Hepatocyte (in vitro differentiated cells): ENCODE results near the gene HEMK1. TPM values are rescaled to one million over a fixed set of nuclear protein-coding genes. Genes with fewer than 3 reads are reported as not detected.

Experiments used
- DNase-seq: peaks from one replicate; pipeline ENCODE4 v3.0.0-alpha.2; 2016; ENCODE audit warnings: low spot score
- H2AFZ ChIP-seq: fragments of 200-600 bp; sonication (generic); 2 replicates; pipeline ENCODE4 v1.6.0; 2016; ENCODE audit warnings: antibody characterized with exemption, mild to moderate bottlenecking
- H3K27ac ChIP-seq: fragments of 200-600 bp; sonication (generic); 2 replicates; pipeline ENCODE4 v1.5.1; 2016; ENCODE audit warnings: mild to moderate bottlenecking
- H3K27me3 ChIP-seq: fragments of 200-600 bp; sonication (generic); 2 replicates; pipeline ENCODE4 v1.6.1; 2016
- H3K36me3 ChIP-seq: fragments of 200-600 bp; sonication (generic); replicated peaks from 2 replicates; pipeline ENCODE4 v1.5.1; 2016; ENCODE audit warnings: low read depth; ENCODE audit not compliant: insufficient read depth
- H3K4me1 ChIP-seq: fragments of 200-600 bp; sonication (generic); 2 replicates; pipeline ENCODE4 v1.5.1; 2016; ENCODE audit warnings: mild to moderate bottlenecking, moderate library complexity; ENCODE audit not compliant: insufficient read depth
- H3K4me2 ChIP-seq: fragments of 200-600 bp; sonication (generic); 2 replicates; pipeline ENCODE4 v1.6.0; 2016
- H3K4me3 ChIP-seq: fragments of 200-600 bp; sonication (generic); 2 replicates; pipeline ENCODE4 v1.5.1; 2016; ENCODE audit warnings: mild to moderate bottlenecking
- H3K79me2 ChIP-seq: fragments of 200-600 bp; sonication (generic); 2 replicates; pipeline ENCODE4 v1.6.0; 2017; ENCODE audit warnings: mild to moderate bottlenecking
- H3K9me2 ChIP-seq: fragments of 200-600 bp; sonication (generic); replicated peaks from 2 replicates; pipeline ENCODE4 v1.6.0; 2017; ENCODE audit warnings: mild to moderate bottlenecking; ENCODE audit not compliant: insufficient read depth
- H3K9me3 ChIP-seq: fragments of 200-600 bp; sonication (generic); 2 replicates; pipeline ENCODE4 v1.5.1; 2016; ENCODE audit warnings: low read depth, mild to moderate bottlenecking
- H4K20me1 ChIP-seq: fragments of 200-600 bp; sonication (generic); 2 replicates; pipeline ENCODE4 v1.6.0; 2016; ENCODE audit warnings: mild to moderate bottlenecking; ENCODE audit not compliant: insufficient read depth, poor library complexity, severe bottlenecking
- EZH2 ChIP-seq: fragments of 200-600 bp; sonication (generic); IDR thresholded peaks from 2 replicates; pipeline ENCODE4 v1.6.1; 2016; ENCODE audit warnings: antibody characterized with exemption, mild to moderate bottlenecking, borderline replicate concordance
- EZH2phosphoT487 ChIP-seq: fragments of 200-600 bp; sonication (generic); IDR thresholded peaks from one replicate; pipeline ENCODE4 v1.6.1; 2018; ENCODE audit warnings: antibody characterized with exemption, mild to moderate bottlenecking, low read depth, moderate library complexity; ENCODE audit not compliant: unreplicated experiment, severe bottlenecking
- WGBS: methylation state at CpG from one replicate; pipeline ENCODE4 v1.1.6; 2016; ENCODE audit warnings: low lambda C conversion rate; ENCODE audit errors: missing lambda C conversion rate; 5-methylcytosine and 5-hydroxymethylcytosine counted together
- polyA plus RNA-seq: library from polyadenylated mRNA; unstranded; fragments of >200 nt; fragmentation: Nextera tagmentation; extraction: Ambion mirVana; gene quantifications from 2 replicates; pipeline ENCODE4 v1.2.1, GENCODE V29; 2016
- total RNA-seq: library from RNA; depleted of rRNA; stranded (reverse); fragments of >200 nt; gene quantifications from 2 replicates; pipeline ENCODE4 v1.2.3, GENCODE V29; 2014
- TF ChIP-seq, protein P1 (sequence below): fragments of 200-600 bp; sonication (generic); IDR thresholded peaks from 2 replicates; pipeline ENCODE4 v1.5.1; 2016; ENCODE audit warnings: antibody characterized with exemption, mild to moderate bottlenecking; ENCODE audit not compliant: poor library complexity

HEMK1 gene
- total and polyA plus RNA-seq, 2 experiments from 2014 or later = 18.6 to 27.2 TPM

DNA sequence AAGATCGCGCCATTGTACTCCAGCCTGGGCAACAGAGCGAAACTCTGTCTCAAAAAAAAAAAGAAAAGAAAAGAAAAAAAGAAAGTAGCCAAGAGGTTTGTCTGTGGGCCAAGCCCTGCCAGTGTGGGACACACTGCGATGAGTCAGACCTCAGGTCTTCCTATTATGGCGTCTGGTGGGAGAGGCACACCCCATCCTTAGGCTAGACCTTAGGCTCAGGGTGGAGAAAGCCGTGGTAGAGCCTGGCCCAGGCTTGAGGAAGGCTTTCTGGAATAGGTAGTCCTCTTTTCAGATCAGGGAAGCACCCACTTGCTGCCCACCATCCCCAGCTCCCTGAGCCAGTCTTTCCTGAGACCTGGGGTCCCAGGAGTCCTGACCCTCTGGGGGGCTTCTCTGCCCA, 6.0 kb downstream of the HEMK1 start:
- Histone ChIP-seq H3K27ac (no peak overlapping the region), H3K27me3 (no peaks in the 10 kb centered on the region), H3K4me3 (no peak overlapping the region), H3K4me1 (peaks cover under 1% of the 10 kb centered on the region), H3K79me2 (peaks cover 2% of the 10 kb centered on the region), H3K9me2 (no peaks in the 10 kb centered on the region), H3K4me2 (no peak overlapping the region), H3K36me3 (no peaks in the 10 kb centered on the region), H3K9me3 (no peaks in the 10 kb centered on the region), H2AFZ (no peak overlapping the region), H4K20me1 (no peaks in the 10 kb centered on the region)
- no peak for DNase-seq
- TF ChIP-seq, protein P1, sequence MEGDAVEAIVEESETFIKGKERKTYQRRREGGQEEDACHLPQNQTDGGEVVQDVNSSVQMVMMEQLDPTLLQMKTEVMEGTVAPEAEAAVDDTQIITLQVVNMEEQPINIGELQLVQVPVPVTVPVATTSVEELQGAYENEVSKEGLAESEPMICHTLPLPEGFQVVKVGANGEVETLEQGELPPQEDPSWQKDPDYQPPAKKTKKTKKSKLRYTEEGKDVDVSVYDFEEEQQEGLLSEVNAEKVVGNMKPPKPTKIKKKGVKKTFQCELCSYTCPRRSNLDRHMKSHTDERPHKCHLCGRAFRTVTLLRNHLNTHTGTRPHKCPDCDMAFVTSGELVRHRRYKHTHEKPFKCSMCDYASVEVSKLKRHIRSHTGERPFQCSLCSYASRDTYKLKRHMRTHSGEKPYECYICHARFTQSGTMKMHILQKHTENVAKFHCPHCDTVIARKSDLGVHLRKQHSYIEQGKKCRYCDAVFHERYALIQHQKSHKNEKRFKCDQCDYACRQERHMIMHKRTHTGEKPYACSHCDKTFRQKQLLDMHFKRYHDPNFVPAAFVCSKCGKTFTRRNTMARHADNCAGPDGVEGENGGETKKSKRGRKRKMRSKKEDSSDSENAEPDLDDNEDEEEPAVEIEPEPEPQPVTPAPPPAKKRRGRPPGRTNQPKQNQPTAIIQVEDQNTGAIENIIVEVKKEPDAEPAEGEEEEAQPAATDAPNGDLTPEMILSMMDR = no peak
- TF ChIP-seq EZH2phosphoT487 (no peak), EZH2 (no peak)
- WGBS = 95% methylated on average over 6 of the region's 6 CpGs

DNA sequence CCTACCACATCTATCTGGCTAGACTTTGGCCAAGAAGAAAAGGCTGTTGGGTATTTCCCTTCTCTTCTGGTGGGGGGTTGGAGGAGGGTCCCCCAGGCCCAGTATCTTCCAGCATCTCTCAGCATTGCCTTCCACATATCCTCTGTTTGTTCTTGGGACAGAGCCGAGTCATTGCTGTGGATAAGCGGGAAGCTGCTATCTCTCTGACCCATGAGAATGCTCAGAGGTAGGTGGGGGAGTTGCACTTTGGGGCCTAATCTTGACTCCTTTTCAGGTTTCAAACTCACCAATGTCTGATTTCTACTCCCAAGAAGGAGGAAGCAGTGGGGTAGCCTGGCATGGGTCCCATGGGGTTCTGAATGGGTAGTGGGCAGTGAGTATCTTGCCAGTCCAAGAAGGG, 8.0 kb downstream of the HEMK1 start:
- Histone ChIP-seq H3K36me3 (no peaks in the 10 kb centered on the region), H3K4me2 (no peak overlapping the region), H3K79me2 (no peaks in the 10 kb centered on the region), H2AFZ (no peak overlapping the region), H3K9me3 (no peaks in the 10 kb centered on the region), H3K4me1 (no peaks in the 10 kb centered on the region), H3K27me3 (no peaks in the 10 kb centered on the region), H4K20me1 (no peaks in the 10 kb centered on the region), H3K4me3 (no peak overlapping the region), H3K27ac (no peak overlapping the region), H3K9me2 (no peaks in the 10 kb centered on the region)
- no peak for DNase-seq
- no peak for TF ChIP-seq EZH2
- TF ChIP-seq, protein P1 = no peak
- no peak for TF ChIP-seq EZH2phosphoT487
- 95% methylated on average over 2 of the region's 2 CpGs for WGBS

DNA sequence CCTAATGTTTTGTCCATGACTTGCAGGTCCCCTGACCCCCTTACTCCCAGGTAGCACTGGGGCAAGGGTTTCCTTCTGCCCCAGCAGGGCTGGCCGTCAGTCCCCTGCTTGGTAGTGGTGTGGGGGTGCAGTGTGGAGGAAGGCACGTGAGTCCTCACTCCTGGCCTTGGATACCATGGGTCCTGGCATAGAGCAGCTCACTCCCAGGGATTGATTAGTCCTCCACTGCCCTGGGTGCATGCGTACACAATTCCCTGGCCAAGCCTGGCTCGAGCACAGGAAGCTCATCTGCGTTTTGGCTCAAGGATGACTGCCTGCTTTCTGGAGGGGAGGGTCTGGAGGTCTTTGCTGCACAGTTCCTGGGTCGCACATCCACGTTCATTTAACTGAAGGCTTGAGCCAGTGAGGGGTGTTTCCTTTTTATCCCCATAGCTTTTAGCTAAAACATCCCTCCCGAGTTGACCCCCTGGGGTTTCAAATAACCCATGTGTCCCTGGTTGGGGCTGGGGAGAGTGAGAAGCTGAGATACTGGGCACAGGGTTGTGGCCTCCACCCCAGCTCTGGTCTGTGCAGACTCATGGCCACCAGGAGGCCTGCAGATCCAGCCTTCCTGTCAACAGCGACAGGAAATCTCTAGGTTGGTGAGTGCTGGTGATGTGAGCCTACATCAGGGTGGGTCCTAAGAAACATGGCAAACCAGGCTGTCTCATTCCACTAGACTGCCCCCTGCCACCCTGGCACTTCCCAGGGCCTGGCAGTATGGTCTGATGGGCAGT, 11.5 kb downstream of the HEMK1 start:
- H3K27me3 ChIP-seq = no peaks in the 10 kb centered on the region
- WGBS = 87% methylated on average over 9 of the region's 9 CpGs
- no peak overlapping the region for H2AFZ ChIP-seq
- no peaks in the 10 kb centered on the region for H3K4me1 ChIP-seq
- H3K36me3 ChIP-seq = no peaks in the 10 kb centered on the region
- H3K4me2 ChIP-seq = no peak overlapping the region
- TF ChIP-seq EZH2 (no peak), EZH2phosphoT487 (no peak)
- TF ChIP-seq, protein P1 = no peak
- H3K27ac ChIP-seq = no peak overlapping the region
- H3K9me2 ChIP-seq = no peaks in the 10 kb centered on the region
- H4K20me1 ChIP-seq = no peaks in the 10 kb centered on the region
- H3K4me3 ChIP-seq = no peak overlapping the region
- H3K79me2 ChIP-seq = no peaks in the 10 kb centered on the region
- DNase-seq = no peak
- H3K9me3 ChIP-seq = no peaks in the 10 kb centered on the region

DNA sequence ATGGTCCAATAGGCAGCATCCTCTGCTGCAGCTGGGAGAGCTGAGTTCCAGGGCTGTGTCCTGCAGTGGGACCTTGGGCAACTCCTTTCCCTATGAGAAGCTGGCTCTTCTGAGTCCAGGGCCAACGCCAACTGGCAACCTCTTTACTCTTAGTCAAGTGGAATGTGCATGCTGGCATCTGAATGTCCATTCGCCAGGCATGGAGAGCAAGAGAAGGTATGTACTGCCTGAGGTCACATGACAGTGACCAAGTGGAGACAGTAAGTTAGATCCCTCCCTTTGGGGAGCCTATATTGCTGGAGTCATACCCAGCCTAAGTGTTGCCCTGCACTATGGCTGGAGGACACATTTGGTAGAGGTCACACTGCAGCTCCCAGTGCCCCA, 12.1 kb downstream of the HEMK1 start:
- Histone ChIP-seq H3K27me3 (no peaks in the 10 kb centered on the region), H3K9me2 (no peaks in the 10 kb centered on the region), H3K27ac (no peak overlapping the region), H3K79me2 (no peaks in the 10 kb centered on the region), H3K4me2 (no peak overlapping the region), H3K4me1 (no peaks in the 10 kb centered on the region), H3K36me3 (no peaks in the 10 kb centered on the region), H3K4me3 (no peak overlapping the region), H4K20me1 (no peaks in the 10 kb centered on the region), H2AFZ (no peak overlapping the region), H3K9me3 (no peaks in the 10 kb centered on the region)
- WGBS = 96% methylated on average over 2 of the region's 2 CpGs
- no peak for DNase-seq
- TF ChIP-seq EZH2 (no peak), EZH2phosphoT487 (no peak)
- TF ChIP-seq, protein P1 = no peak
